ENCODE results near the gene MYO1E. TPM values are rescaled to one million over a fixed set of nuclear protein-coding genes. Genes with fewer than 3 reads are reported as not detected.
"Not testable (repeated sequence)": the region's sequence is repeated elsewhere in the genome, so short reads cannot be mapped to it uniquely, and the experiment has no call there.

Gene MYO1E
- total RNA-seq, 4 donors from 2014 or later: 55.7 to 147 (median 68.5) TPM

- no peak for DNase-seq (ENCODE audit: low spot score in 2 of 2)
- peaks cover 0 to 10% (median 0%) of the 10 kb centered on the region in 4 donors for H3K4me1 ChIP-seq
- no peaks in the 10 kb centered on the region for H3K27me3 ChIP-seq
- H3K27ac ChIP-seq: no peak overlapping the region
- H3K36me3 ChIP-seq: no peaks in the 10 kb centered on the region
- no peaks in the 10 kb centered on the region for H3K9me3 ChIP-seq
- 62 to 66% methylated on average over 15 of the region's 15 CpGs for WGBS, 2 donors
- TF ChIP-seq EP300 (IDR thresholded peaks at IDR 0.05) (no peak), CTCF (IDR thresholded peaks at IDR 0.05) (no peak), POLR2A (IDR thresholded peaks at IDR 0.05) (no peak)
- H3K4me3 ChIP-seq: no peak overlapping the region
Measured at GRCh38 chr15:59401824-59402569, 29.3 kb upstream of the MYO1E start.

- 81 to 87% methylated on average over 10 of the region's 10 CpGs for WGBS, 2 donors
- H3K4me3 ChIP-seq; DNase-seq (ENCODE audit: low spot score in 2 of 2); H3K4me1 ChIP-seq; H3K36me3 ChIP-seq; H3K9me3 ChIP-seq; H3K27me3 ChIP-seq; H3K27ac ChIP-seq: not testable (repeated sequence)
Measured at GRCh38 chr15:59401051-59401823, 28.6 kb upstream of the MYO1E start.

GRCh38 chr15:59400103-59400813 is 27.6 kb upstream of the MYO1E start:
- Histone ChIP-seq H3K4me3 (no peak overlapping the region), H3K27ac (no peak overlapping the region), H3K4me1 (peaks cover 0 to 10% (median 0%) of the 10 kb centered on the region in 4 donors), H3K36me3 (no peaks in the 10 kb centered on the region), H3K27me3 (no peaks in the 10 kb centered on the region), H3K9me3 (no peaks in the 10 kb centered on the region)
- TF ChIP-seq POLR2A (IDR thresholded peaks at IDR 0.05): no peak
- no peak for TF ChIP-seq CTCF (IDR thresholded peaks at IDR 0.05)
- TF ChIP-seq EP300 (IDR thresholded peaks at IDR 0.05): no peak
- DNase-seq (ENCODE audit: low spot score in 2 of 2): no peak
- WGBS, 2 donors: 69 to 77% methylated on average over 13 of the region's 13 CpGs

- H3K4me1 ChIP-seq: peaks cover 0 to 10% (median 0%) of the 10 kb centered on the region in 4 donors
- H3K4me3 ChIP-seq: no peak overlapping the region
- 73 to 74% methylated on average over 7 of the region's 7 CpGs for WGBS, 2 donors
- H3K36me3 ChIP-seq: no peaks in the 10 kb centered on the region
- H3K27me3 ChIP-seq: no peaks in the 10 kb centered on the region
- TF ChIP-seq POLR2A (IDR thresholded peaks at IDR 0.05) (no peak), CTCF (IDR thresholded peaks at IDR 0.05) (no peak), EP300 (IDR thresholded peaks at IDR 0.05) (peak in 1 of 2 donors; percentile 61)
- DNase-seq (ENCODE audit: low spot score in 2 of 2): peak in 1 of 2 donors; percentile 17
- H3K9me3 ChIP-seq: no peaks in the 10 kb centered on the region
- H3K27ac ChIP-seq: no peak overlapping the region
Measured at GRCh38 chr15:59399465-59400102, 26.9 kb upstream of the MYO1E start.

- TF ChIP-seq POLR2A (IDR thresholded peaks at IDR 0.05) (no peak), CTCF (IDR thresholded peaks at IDR 0.05) (no peak), EP300 (IDR thresholded peaks at IDR 0.05) (no peak)
- H3K4me1 ChIP-seq: peaks cover 0 to 10% (median 0%) of the 10 kb centered on the region in 4 donors
- 85 to 88% methylated on average over 1 of the region's 1 CpG for WGBS, 2 donors
- no peak for DNase-seq (ENCODE audit: low spot score in 2 of 2)
- H3K9me3 ChIP-seq: no peaks in the 10 kb centered on the region
- H3K4me3 ChIP-seq: no peak overlapping the region
- H3K27ac ChIP-seq: no peak overlapping the region
- H3K36me3 ChIP-seq: no peaks in the 10 kb centered on the region
- H3K27me3 ChIP-seq: no peaks in the 10 kb centered on the region
Measured at GRCh38 chr15:59398220-59398619, 25.5 kb upstream of the MYO1E start.
